ENCODE measurements around the gene TFF1.

DNA sequence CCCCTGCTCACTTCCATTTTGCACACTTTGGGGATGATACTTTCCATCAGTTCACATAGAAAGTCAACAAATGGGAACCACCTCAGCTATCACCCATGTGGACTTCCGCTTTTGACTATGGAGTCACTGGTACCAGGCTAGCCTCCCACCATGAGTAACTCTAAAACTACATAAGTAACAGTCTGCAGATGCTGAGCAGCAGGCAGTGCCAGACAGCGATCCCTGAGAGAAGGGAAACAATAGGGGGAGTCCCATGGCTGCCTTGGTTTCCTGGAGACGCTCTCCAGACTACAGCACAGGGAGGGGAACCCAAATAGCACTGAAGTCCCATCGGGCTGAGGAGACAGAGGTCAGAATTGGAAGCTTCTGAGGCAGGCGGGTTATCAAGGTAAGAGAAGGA, 12.7 kb downstream of the TFF1 start:
- TF ChIP-seq POLR2A (IDR thresholded peaks at IDR 0.05) (no peak), CTCF (IDR thresholded peaks at IDR 0.05) (no peak)
